HPDE6-E6E7 (cell line): ENCODE results near the gene CD99L2.
"Not testable (repeated sequence)": the region's sequence is repeated elsewhere in the genome, so short reads cannot be mapped to it uniquely, and the experiment has no call there.

Experiments
- DNase-seq: peaks from one replicate; pipeline ENCODE4 v3.0.0; 2011; ENCODE audit warnings: missing footprints; ENCODE audit errors: extremely low spot score

Gene CD99L2

GRCh38 chrX:150854856-150855255, 43.6 kb downstream of the CD99L2 start:
- no peak for DNase-seq

- DNase-seq = no peak
These were observed 48.3 kb downstream of the CD99L2 start for GRCh38 chrX:150849996-150850720.

GRCh38 chrX:150849486-150849885, 49.0 kb downstream of the CD99L2 start:
- DNase-seq = no peak

- peak; percentile 49 for DNase-seq
These were observed 49.5 kb downstream of the CD99L2 start for GRCh38 chrX:150848914-150849365.

- DNase-seq = no peak
These were observed 51.4 kb downstream of the CD99L2 start for GRCh38 chrX:150847088-150847487.

GRCh38 chrX:150846130-150846529, 52.3 kb downstream of the CD99L2 start:
- DNase-seq = no peak

GRCh38 chrX:150845091-150845490, 53.4 kb downstream of the CD99L2 start:
- no peak for DNase-seq

- peak; percentile 84 for DNase-seq
These were observed 54.5 kb downstream of the CD99L2 start for GRCh38 chrX:150844016-150844415.

- no peak for DNase-seq
These were observed 56.2 kb downstream of the CD99L2 start for GRCh38 chrX:150842198-150842685.

GRCh38 chrX:150841456-150842197, 56.8 kb downstream of the CD99L2 start:
- DNase-seq = peak; percentile 64

GRCh38 chrX:150837845-150838244, 60.6 kb downstream of the CD99L2 start:
- no peak for DNase-seq

- no peak for DNase-seq
These were observed 63.8 kb downstream of the CD99L2 start for GRCh38 chrX:150834695-150835094.

GRCh38 chrX:150833454-150834056, 64.9 kb downstream of the CD99L2 start:
- DNase-seq = no peak

GRCh38 chrX:150831863-150832262, 66.6 kb downstream of the CD99L2 start:
- no peak for DNase-seq

GRCh38 chrX:150828785-150829184, 69.7 kb downstream of the CD99L2 start:
- DNase-seq = no peak

GRCh38 chrX:150824352-150824751, 74.1 kb downstream of the CD99L2 start:
- DNase-seq = not testable (repeated sequence)

GRCh38 chrX:150823826-150824225, 74.6 kb downstream of the CD99L2 start:
- DNase-seq = not testable (repeated sequence)

- no peak for DNase-seq
These were observed 76.5 kb downstream of the CD99L2 start for GRCh38 chrX:150821971-150822370.

- no peak for DNase-seq
These were observed 84.5 kb downstream of the CD99L2 start for GRCh38 chrX:150813922-150814321.

- DNase-seq = no peak
These were observed 91.6 kb downstream of the CD99L2 start for GRCh38 chrX:150806827-150807226.

- DNase-seq = no peak
These were observed 92.7 kb downstream of the CD99L2 start for GRCh38 chrX:150805736-150806135.

GRCh38 chrX:150792949-150793527, 105.4 kb downstream of the CD99L2 start:
- no peak for DNase-seq
